Testis (tissue), 2 donors: Measurements from ENCODE around the gene SKP1.

ENCODE experiments used
- CTCF ChIP-seq, 3 experiments: fragments of 450-650 bp in 2 of 3; fragments of 200-600 bp in 1 of 3; sonication (generic) in 1 of 3; IDR thresholded peaks; one replicate each; pipeline ENCODE4 v1.5.1; 2016 to 2019; ENCODE audit warnings: antibody characterized with exemption in 3 of 3, mild to moderate bottlenecking in 2 of 3, moderate library complexity in 1 of 3
- POLR2A ChIP-seq: fragments of 450-650 bp; IDR thresholded peaks from one replicate; pipeline ENCODE4 v1.6.1; 2017; ENCODE audit warnings: antibody characterized with exemption, mild to moderate bottlenecking, moderate library complexity

- no peak for TF ChIP-seq POLR2A
- no peak for TF ChIP-seq CTCF (IDR thresholded peaks at IDR 0.05)
Measured at GRCh38 chr5:134124289-134125038, 52.3 kb downstream of the SKP1 start.
